ENCODE data around the gene YBX2. TPM values are rescaled to one million over a fixed set of nuclear protein-coding genes. Genes with fewer than 3 reads are reported as not detected.

The YBX2 gene
- total and polyA plus RNA-seq, 5 donors = 1.4 to 5.3 (median 1.9) TPM

- ATAC-seq (no peak), DNase-seq (no peak)
- peak overlapping the region; percentile 72 for H3K27ac ChIP-seq (ENCODE audit: low read length)
- H3K4me1 ChIP-seq (ENCODE audit: control insufficient read depth, insufficient read depth, low read length) = no peaks in the 10 kb centered on the region
- no peaks in the 10 kb centered on the region for H3K9me3 ChIP-seq (ENCODE audit: control insufficient read depth, low read length)
- WGBS = 66% methylated on average over 13 of the region's 13 CpGs
- peak overlapping the region; percentile 69 for H3K4me3 ChIP-seq (ENCODE audit: low read length)
- intact Hi-C loops (cut with DNase I) = no loop called here
- no peaks in the 10 kb centered on the region for H3K27me3 ChIP-seq (ENCODE audit: control insufficient read depth, insufficient read depth)
Observed at GRCh38 chr17:7330638-7331015, 36.2 kb upstream of the YBX2 start.

- H3K27ac ChIP-seq (ENCODE audit: low read length) = peak overlapping the region; percentile 89
- no peaks in the 10 kb centered on the region for H3K4me1 ChIP-seq (ENCODE audit: control insufficient read depth, insufficient read depth, low read length)
- peak overlapping the region; percentile 69 for H3K4me3 ChIP-seq (ENCODE audit: low read length)
- ATAC-seq = peak; percentile 74 to 81
- H3K27me3 ChIP-seq (ENCODE audit: control insufficient read depth, insufficient read depth) = no peaks in the 10 kb centered on the region
- under 1% methylated on average over 34 of the region's 34 CpGs for WGBS
- no peaks in the 10 kb centered on the region for H3K9me3 ChIP-seq (ENCODE audit: control insufficient read depth, low read length)
- intact Hi-C loops (cut with DNase I) = no loop called here
- DNase-seq = peak; percentile 79 to 91 (median 90)
Observed at GRCh38 chr17:7329997-7330637, 35.7 kb upstream of the YBX2 start.

- Histone ChIP-seq H3K27me3 (ENCODE audit: control insufficient read depth, insufficient read depth) (no peaks in the 10 kb centered on the region), H3K27ac (ENCODE audit: low read length) (peak overlapping the region; percentile 89), H3K4me3 (ENCODE audit: low read length) (peak overlapping the region; percentile 69), H3K9me3 (ENCODE audit: control insufficient read depth, low read length) (no peaks in the 10 kb centered on the region), H3K4me1 (ENCODE audit: control insufficient read depth, insufficient read depth, low read length) (no peaks in the 10 kb centered on the region)
- WGBS = under 1% methylated on average over 43 of the region's 43 CpGs
- intact Hi-C loops (cut with DNase I) = no loop called here
- DNase-seq (peak; percentile 99 to 100 (median 99)), ATAC-seq (peak; percentile 90 to 91)
Observed at GRCh38 chr17:7329374-7329996, 35.0 kb upstream of the YBX2 start.

- no peaks in the 10 kb centered on the region for H3K27me3 ChIP-seq (ENCODE audit: control insufficient read depth, insufficient read depth)
- intact Hi-C loops (cut with DNase I) = no loop called here
- under 1% methylated on average over 50 of the region's 50 CpGs for WGBS
- no peaks in the 10 kb centered on the region for H3K4me1 ChIP-seq (ENCODE audit: control insufficient read depth, insufficient read depth, low read length)
- DNase-seq = no peak
- no peaks in the 10 kb centered on the region for H3K9me3 ChIP-seq (ENCODE audit: control insufficient read depth, low read length)
- peak within 1 kb of the TSS; percentile 69 for H3K4me3 ChIP-seq (ENCODE audit: low read length)
- no peak for ATAC-seq
- peak within 1 kb of the TSS; percentile 89 for H3K27ac ChIP-seq (ENCODE audit: low read length)
Observed at GRCh38 chr17:7328840-7329373, 34.5 kb upstream of the YBX2 start, which contains the start of gene NEURL4. Gene NEURL4, minus strand, starts transcription at chr17:7329335. Its CDS starts 23 bp downstream, at chr17:7329312.

GRCh38 chr17:7328009-7328408 is 33.6 kb upstream of the YBX2 start:
- H3K9me3 ChIP-seq (ENCODE audit: control insufficient read depth, low read length) = no peaks in the 10 kb centered on the region
- H3K27me3 ChIP-seq (ENCODE audit: control insufficient read depth, insufficient read depth) = no peaks in the 10 kb centered on the region
- H3K4me3 ChIP-seq (ENCODE audit: low read length) = no peak overlapping the region
- WGBS = 69% methylated on average over 1 of the region's 1 CpG
- intact Hi-C loops (cut with DNase I) = no loop called here
- no peak for ATAC-seq
- no peak for DNase-seq
- H3K4me1 ChIP-seq (ENCODE audit: control insufficient read depth, insufficient read depth, low read length) = no peaks in the 10 kb centered on the region
- no peak overlapping the region for H3K27ac ChIP-seq (ENCODE audit: low read length)

- intact Hi-C loops (cut with DNase I) = no loop called here
- Histone ChIP-seq H3K27me3 (ENCODE audit: control insufficient read depth, insufficient read depth) (no peaks in the 10 kb centered on the region), H3K4me3 (ENCODE audit: low read length) (no peak overlapping the region), H3K27ac (ENCODE audit: low read length) (no peak overlapping the region), H3K4me1 (ENCODE audit: control insufficient read depth, insufficient read depth, low read length) (no peaks in the 10 kb centered on the region), H3K9me3 (ENCODE audit: control insufficient read depth, low read length) (no peaks in the 10 kb centered on the region)
- DNase-seq = peak in 2 of 3 donors; percentile 12 to 50
- no peak for ATAC-seq
- 87% methylated on average over 17 of the region's 17 CpGs for WGBS
Observed at GRCh38 chr17:7327501-7327900, 33.1 kb upstream of the YBX2 start.

- 87% methylated on average over 7 of the region's 7 CpGs for WGBS
- no peaks in the 10 kb centered on the region for H3K4me1 ChIP-seq (ENCODE audit: control insufficient read depth, insufficient read depth, low read length)
- peak in 2 of 3 donors; percentile 14 to 29 for DNase-seq
Observed at GRCh38 chr17:7327056-7327455, 32.6 kb upstream of the YBX2 start.

GRCh38 chr17:7326186-7326585 is 31.7 kb upstream of the YBX2 start:
- DNase-seq = peak in 2 of 3 donors; percentile 6 to 28

More at GRCh38 chr17:7327056-7327455, 32.6 kb upstream of the YBX2 start:
- ATAC-seq = no peak
- Histone ChIP-seq H3K4me3 (ENCODE audit: low read length) (no peak overlapping the region), H3K27me3 (ENCODE audit: control insufficient read depth, insufficient read depth) (no peaks in the 10 kb centered on the region), H3K9me3 (ENCODE audit: control insufficient read depth, low read length) (no peaks in the 10 kb centered on the region), H3K27ac (ENCODE audit: low read length) (no peak overlapping the region)
- intact Hi-C loops (cut with DNase I) = no loop called here

GRCh38 chr17:7325031-7325528 is 30.6 kb upstream of the YBX2 start:
- ATAC-seq (no peak), DNase-seq (peak in 1 of 3 donors; percentile 32)
- no peak overlapping the region for H3K4me3 ChIP-seq (ENCODE audit: low read length)
- H3K27me3 ChIP-seq (ENCODE audit: control insufficient read depth, insufficient read depth) = no peaks in the 10 kb centered on the region
- WGBS = 90% methylated on average over 19 of the region's 19 CpGs
- intact Hi-C loops (cut with DNase I) = no loop called here
- no peak overlapping the region for H3K27ac ChIP-seq (ENCODE audit: low read length)
- H3K4me1 ChIP-seq (ENCODE audit: control insufficient read depth, insufficient read depth, low read length) = no peaks in the 10 kb centered on the region
- H3K9me3 ChIP-seq (ENCODE audit: control insufficient read depth, low read length) = no peaks in the 10 kb centered on the region

More at GRCh38 chr17:7326186-7326585, 31.7 kb upstream of the YBX2 start:
- Histone ChIP-seq H3K27ac (ENCODE audit: low read length) (no peak overlapping the region), H3K4me1 (ENCODE audit: control insufficient read depth, insufficient read depth, low read length) (no peaks in the 10 kb centered on the region), H3K27me3 (ENCODE audit: control insufficient read depth, insufficient read depth) (no peaks in the 10 kb centered on the region), H3K4me3 (ENCODE audit: low read length) (no peak overlapping the region), H3K9me3 (ENCODE audit: control insufficient read depth, low read length) (no peaks in the 10 kb centered on the region)
- intact Hi-C loops (cut with DNase I) = no loop called here
- ATAC-seq = no peak
- 91% methylated on average over 11 of the region's 11 CpGs for WGBS

GRCh38 chr17:7324438-7324779 is 30.0 kb upstream of the YBX2 start:
- ATAC-seq (no peak), DNase-seq (no peak)
- H3K4me1 ChIP-seq (ENCODE audit: control insufficient read depth, insufficient read depth, low read length) = no peaks in the 10 kb centered on the region
- no peak overlapping the region for H3K4me3 ChIP-seq (ENCODE audit: low read length)
- WGBS = 89% methylated on average over 3 of the region's 3 CpGs
- H3K27me3 ChIP-seq (ENCODE audit: control insufficient read depth, insufficient read depth) = no peaks in the 10 kb centered on the region
- no peaks in the 10 kb centered on the region for H3K9me3 ChIP-seq (ENCODE audit: control insufficient read depth, low read length)
- intact Hi-C loops (cut with DNase I) = no loop called here
- H3K27ac ChIP-seq (ENCODE audit: low read length) = no peak overlapping the region

- intact Hi-C loops (cut with DNase I) = no loop called here
- Histone ChIP-seq H3K9me3 (ENCODE audit: control insufficient read depth, low read length) (no peaks in the 10 kb centered on the region), H3K27me3 (ENCODE audit: control insufficient read depth, insufficient read depth) (no peaks in the 10 kb centered on the region), H3K4me1 (ENCODE audit: control insufficient read depth, insufficient read depth, low read length) (no peaks in the 10 kb centered on the region), H3K4me3 (ENCODE audit: low read length) (no peak overlapping the region), H3K27ac (ENCODE audit: low read length) (no peak overlapping the region)
- 63% methylated on average over 39 of the region's 39 CpGs for WGBS
- ATAC-seq (peak in 1 of 2 donors; percentile 24), DNase-seq (peak; percentile 51 to 84 (median 84))
Observed at GRCh38 chr17:7323731-7324437, 29.4 kb upstream of the YBX2 start.

Data from right cardiac atrium (tissue), 5 donors.